ENCODE results near the gene NECAB3. TPM values are rescaled to one million over a fixed set of nuclear protein-coding genes. Genes with fewer than 3 reads are reported as not detected.
"Not testable (repeated sequence)": the region's sequence is repeated elsewhere in the genome, so short reads cannot be mapped to it uniquely, and the experiment has no call there.

Gene NECAB3
- 10 to 100 TPM; 11.4 to 15.0 (median 12.5) TPM for polyA plus RNA-seq (ENCODE audit: insufficient read length in 3 of 3)

- DNase-seq (ENCODE audit: low read depth in 3 of 3, low spot score in 2 of 3) = no peak
These were observed at the start of gene NECAB3 for GRCh38 chr20:33674294-33675135. Gene NECAB3 (minus strand): TSS chr20:33674428. CDS start chr20:33674352, 76 bp downstream.

- no peak for DNase-seq (ENCODE audit: low read depth in 3 of 3, low spot score in 2 of 3)
These were observed 47.3 kb upstream of the NECAB3 start for GRCh38 chr20:33721391-33722140.

- peak; percentile 78 to 87 (median 79) for DNase-seq (ENCODE audit: low read depth in 3 of 3, low spot score in 2 of 3)
These were observed 45.9 kb upstream of the NECAB3 start, which contains the start of gene PXMP4 for GRCh38 chr20:33719989-33720709. Gene PXMP4 (minus strand): TSS chr20:33720310. CDS start chr20:33720207, 103 bp downstream.

GRCh38 chr20:33719277-33719988 is 45.2 kb upstream of the NECAB3 start:
- DNase-seq (ENCODE audit: low read depth in 3 of 3, low spot score in 2 of 3) = no peak

- DNase-seq (ENCODE audit: low read depth in 3 of 3, low spot score in 2 of 3) = no peak
These were observed 42.3 kb upstream of the NECAB3 start for GRCh38 chr20:33716498-33716897.

GRCh38 chr20:33713865-33714367 is 39.7 kb upstream of the NECAB3 start:
- DNase-seq (ENCODE audit: low read depth in 3 of 3, low spot score in 2 of 3) = no peak

GRCh38 chr20:33711446-33711738 is 37.2 kb upstream of the NECAB3 start:
- no peak for DNase-seq (ENCODE audit: low read depth in 3 of 3, low spot score in 2 of 3)

GRCh38 chr20:33710681-33711445 is 36.6 kb upstream of the NECAB3 start:
- no peak for DNase-seq (ENCODE audit: low read depth in 3 of 3, low spot score in 2 of 3)

GRCh38 chr20:33709905-33710541 is 35.8 kb upstream of the NECAB3 start:
- no peak for DNase-seq (ENCODE audit: low read depth in 3 of 3, low spot score in 2 of 3)

GRCh38 chr20:33709398-33709797 is 35.2 kb upstream of the NECAB3 start:
- DNase-seq (ENCODE audit: low read depth in 3 of 3, low spot score in 2 of 3) = no peak

GRCh38 chr20:33707668-33708067 is 33.4 kb upstream of the NECAB3 start:
- DNase-seq (ENCODE audit: low read depth in 3 of 3, low spot score in 2 of 3) = no peak

- no peak for DNase-seq (ENCODE audit: low read depth in 3 of 3, low spot score in 2 of 3)
These were observed 30.1 kb upstream of the NECAB3 start for GRCh38 chr20:33704197-33704924.

- DNase-seq (ENCODE audit: low read depth in 3 of 3, low spot score in 2 of 3) = no peak
These were observed 29.4 kb upstream of the NECAB3 start for GRCh38 chr20:33703498-33704137.

GRCh38 chr20:33702861-33703260 is 28.6 kb upstream of the NECAB3 start:
- no peak for DNase-seq (ENCODE audit: low read depth in 3 of 3, low spot score in 2 of 3)

GRCh38 chr20:33701629-33702450 is 27.6 kb upstream of the NECAB3 start:
- no peak for DNase-seq (ENCODE audit: low read depth in 3 of 3, low spot score in 2 of 3)

- DNase-seq (ENCODE audit: low read depth in 3 of 3, low spot score in 2 of 3) = not testable (repeated sequence)
These were observed 26.6 kb upstream of the NECAB3 start for GRCh38 chr20:33700696-33701441.
